Sigmoid colon (tissue), 4 donors: Measurements from ENCODE around the gene SUSD5.

ENCODE experiments used
- EP300 ChIP-seq, 4 donors: sonication (generic); formaldehyde crosslinking; IDR thresholded peaks; one replicate each; pipeline ENCODE4 v1.6.1; 2017; ENCODE audit warnings: antibody characterized with exemption in 4 of 4
- POLR2A ChIP-seq, 2 donors: fragments of 450-650 bp; IDR thresholded peaks; one replicate each; pipeline ENCODE4 v1.6.1; 2016; ENCODE audit warnings: antibody characterized with exemption in 2 of 2, mild to moderate bottlenecking in 2 of 2, moderate library complexity in 2 of 2
- TF ChIP-seq, protein P1 (sequence below), 4 experiments: fragments of 450-650 bp in 3 of 4; fragments of 200-600 bp in 1 of 4; IDR thresholded peaks; one replicate each; pipeline ENCODE4 v1.5.1; 2016 to 2019; ENCODE audit warnings: antibody characterized with exemption in 4 of 4, mild to moderate bottlenecking in 3 of 4, moderate library complexity in 2 of 4

DNA sequence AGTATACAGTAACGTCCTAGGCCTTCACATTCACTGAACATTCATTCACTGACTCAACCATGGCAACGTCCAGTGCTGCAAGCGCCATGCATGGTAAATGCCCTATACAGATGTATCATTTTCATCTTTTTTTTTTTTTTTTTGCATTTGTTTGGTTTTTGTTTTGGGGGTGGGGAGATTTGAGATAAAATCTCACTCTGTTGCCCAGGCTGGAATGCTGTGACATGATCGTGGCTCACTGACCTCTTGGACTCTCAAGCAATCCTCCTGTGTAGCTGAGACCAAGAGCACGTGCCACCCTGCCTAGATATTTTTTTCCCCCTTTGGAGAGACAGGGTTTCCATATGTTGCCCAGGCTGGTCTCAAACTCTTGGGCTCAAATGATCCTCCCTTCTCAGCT is 37.4 kb downstream of the SUSD5 start:
- TF ChIP-seq, protein P1, sequence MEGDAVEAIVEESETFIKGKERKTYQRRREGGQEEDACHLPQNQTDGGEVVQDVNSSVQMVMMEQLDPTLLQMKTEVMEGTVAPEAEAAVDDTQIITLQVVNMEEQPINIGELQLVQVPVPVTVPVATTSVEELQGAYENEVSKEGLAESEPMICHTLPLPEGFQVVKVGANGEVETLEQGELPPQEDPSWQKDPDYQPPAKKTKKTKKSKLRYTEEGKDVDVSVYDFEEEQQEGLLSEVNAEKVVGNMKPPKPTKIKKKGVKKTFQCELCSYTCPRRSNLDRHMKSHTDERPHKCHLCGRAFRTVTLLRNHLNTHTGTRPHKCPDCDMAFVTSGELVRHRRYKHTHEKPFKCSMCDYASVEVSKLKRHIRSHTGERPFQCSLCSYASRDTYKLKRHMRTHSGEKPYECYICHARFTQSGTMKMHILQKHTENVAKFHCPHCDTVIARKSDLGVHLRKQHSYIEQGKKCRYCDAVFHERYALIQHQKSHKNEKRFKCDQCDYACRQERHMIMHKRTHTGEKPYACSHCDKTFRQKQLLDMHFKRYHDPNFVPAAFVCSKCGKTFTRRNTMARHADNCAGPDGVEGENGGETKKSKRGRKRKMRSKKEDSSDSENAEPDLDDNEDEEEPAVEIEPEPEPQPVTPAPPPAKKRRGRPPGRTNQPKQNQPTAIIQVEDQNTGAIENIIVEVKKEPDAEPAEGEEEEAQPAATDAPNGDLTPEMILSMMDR (IDR thresholded peaks at IDR 0.05): no peak
- TF ChIP-seq POLR2A (IDR thresholded peaks at IDR 0.05): no peak
- TF ChIP-seq EP300 (IDR thresholded peaks at IDR 0.05): no peak
